Measurements from ENCODE around the gene PLEKHA7. TPM values are rescaled to one million over a fixed set of nuclear protein-coding genes. Genes with fewer than 3 reads are reported as not detected.

The PLEKHA7 gene
- total RNA-seq, 4 donors from 2014 or later = 16.9 to 35.1 (median 24.1) TPM

DNA sequence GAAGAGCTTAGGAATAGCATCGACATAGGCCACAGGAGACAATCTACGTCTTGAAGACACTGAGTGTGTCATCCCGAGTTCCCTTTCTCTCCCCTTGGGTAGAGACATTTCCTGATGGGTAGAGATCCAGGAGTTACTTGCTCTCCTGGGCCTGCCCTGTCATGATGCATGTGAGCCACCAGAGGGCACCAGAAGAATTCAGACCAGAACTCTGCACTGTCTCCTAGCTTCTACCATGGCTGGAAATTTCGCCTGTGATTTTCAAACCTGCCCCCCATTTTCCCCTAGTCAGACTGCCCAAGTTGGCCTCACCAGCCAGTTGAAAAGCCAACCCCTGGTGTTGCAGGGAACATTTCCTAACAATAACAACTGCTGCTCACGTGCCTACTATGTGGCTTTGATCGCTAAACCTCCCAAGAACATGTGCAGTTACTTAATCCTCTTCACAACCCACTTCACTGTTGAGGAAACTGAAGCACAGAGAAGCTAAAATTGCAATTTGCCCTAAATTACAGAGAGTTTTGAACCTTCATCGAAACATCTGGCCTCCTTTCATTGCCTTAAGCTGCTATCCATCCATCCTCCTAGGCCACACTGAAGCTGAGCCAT, 228.6 kb downstream of the PLEKHA7 start:
- intact Hi-C loops (cut with DNase I; ENCODE audit: low total_unique reads) = no loop called here
- H3K4me3 ChIP-seq (ENCODE audit: low read depth, poor library complexity, severe bottlenecking) = no peak overlapping the region
- WGBS, 2 donors = 34 to 37% methylated on average over 7 of the region's 7 CpGs
- no peak for TF ChIP-seq POLR2A (IDR thresholded peaks at IDR 0.05)
- TF ChIP-seq, protein P1, sequence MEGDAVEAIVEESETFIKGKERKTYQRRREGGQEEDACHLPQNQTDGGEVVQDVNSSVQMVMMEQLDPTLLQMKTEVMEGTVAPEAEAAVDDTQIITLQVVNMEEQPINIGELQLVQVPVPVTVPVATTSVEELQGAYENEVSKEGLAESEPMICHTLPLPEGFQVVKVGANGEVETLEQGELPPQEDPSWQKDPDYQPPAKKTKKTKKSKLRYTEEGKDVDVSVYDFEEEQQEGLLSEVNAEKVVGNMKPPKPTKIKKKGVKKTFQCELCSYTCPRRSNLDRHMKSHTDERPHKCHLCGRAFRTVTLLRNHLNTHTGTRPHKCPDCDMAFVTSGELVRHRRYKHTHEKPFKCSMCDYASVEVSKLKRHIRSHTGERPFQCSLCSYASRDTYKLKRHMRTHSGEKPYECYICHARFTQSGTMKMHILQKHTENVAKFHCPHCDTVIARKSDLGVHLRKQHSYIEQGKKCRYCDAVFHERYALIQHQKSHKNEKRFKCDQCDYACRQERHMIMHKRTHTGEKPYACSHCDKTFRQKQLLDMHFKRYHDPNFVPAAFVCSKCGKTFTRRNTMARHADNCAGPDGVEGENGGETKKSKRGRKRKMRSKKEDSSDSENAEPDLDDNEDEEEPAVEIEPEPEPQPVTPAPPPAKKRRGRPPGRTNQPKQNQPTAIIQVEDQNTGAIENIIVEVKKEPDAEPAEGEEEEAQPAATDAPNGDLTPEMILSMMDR (IDR thresholded peaks at IDR 0.05) = no peak
- DNase-seq (ENCODE audit: low spot score in 2 of 2) = peak in 1 of 2 donors; percentile 77

DNA sequence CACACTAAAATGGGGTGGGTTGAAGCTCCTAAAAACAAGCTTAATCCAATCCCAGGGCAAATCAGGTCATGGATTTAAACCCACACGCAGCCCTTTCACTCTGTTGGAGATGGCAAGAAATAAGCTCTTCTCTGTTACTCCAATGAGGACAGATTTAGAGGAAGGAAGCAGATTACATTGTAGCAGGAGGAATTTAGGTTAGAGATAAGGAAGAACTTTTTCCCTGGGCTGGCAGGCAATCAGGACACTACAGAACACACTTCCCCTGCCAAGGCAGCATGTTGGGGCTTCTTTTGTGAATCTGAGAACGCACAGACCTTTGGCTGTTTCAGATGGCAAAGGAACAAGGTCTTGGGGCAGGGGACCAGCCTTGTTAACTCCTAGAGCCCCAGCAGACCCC, 229.5 kb downstream of the PLEKHA7 start:
- H3K4me3 ChIP-seq (ENCODE audit: low read depth, poor library complexity, severe bottlenecking) = no peak overlapping the region
- DNase-seq (ENCODE audit: low spot score in 2 of 2) = no peak
- intact Hi-C loops (cut with DNase I; ENCODE audit: low total_unique reads) = no loop called here
- TF ChIP-seq, protein P1 (IDR thresholded peaks at IDR 0.05) = no peak
- TF ChIP-seq POLR2A (IDR thresholded peaks at IDR 0.05) = no peak
- 65 to 71% methylated on average over 2 of the region's 2 CpGs for WGBS, 2 donors

DNA sequence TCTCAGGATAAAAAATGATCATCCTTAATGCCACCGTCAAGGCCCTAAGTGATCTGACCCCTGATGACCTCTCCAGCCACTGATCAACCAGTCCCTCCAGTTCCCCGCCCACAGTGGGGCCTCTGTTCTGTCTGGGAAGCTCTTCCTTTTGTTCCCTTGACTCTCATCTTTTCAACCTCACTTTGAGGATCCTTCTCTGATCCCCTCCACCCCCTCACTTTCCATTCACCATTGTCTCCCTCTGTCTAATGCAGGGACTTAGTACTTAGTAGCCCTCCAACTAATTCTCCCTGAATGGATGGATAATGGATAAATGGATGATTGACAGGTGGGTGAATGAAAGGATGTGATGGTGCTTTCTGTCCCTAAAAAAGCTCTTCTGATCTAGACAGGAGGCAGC, 230.1 kb downstream of the PLEKHA7 start:
- no peak for DNase-seq (ENCODE audit: low spot score in 2 of 2)
- H3K4me3 ChIP-seq (ENCODE audit: low read depth, poor library complexity, severe bottlenecking) = no peak overlapping the region
- no peak for TF ChIP-seq POLR2A (IDR thresholded peaks at IDR 0.05)
- TF ChIP-seq, protein P1 (IDR thresholded peaks at IDR 0.05) = no peak
- intact Hi-C loops (cut with DNase I; ENCODE audit: low total_unique reads) = no loop called here
- 81% methylated on average over 2 of the region's 2 CpGs for WGBS, 2 donors

DNA sequence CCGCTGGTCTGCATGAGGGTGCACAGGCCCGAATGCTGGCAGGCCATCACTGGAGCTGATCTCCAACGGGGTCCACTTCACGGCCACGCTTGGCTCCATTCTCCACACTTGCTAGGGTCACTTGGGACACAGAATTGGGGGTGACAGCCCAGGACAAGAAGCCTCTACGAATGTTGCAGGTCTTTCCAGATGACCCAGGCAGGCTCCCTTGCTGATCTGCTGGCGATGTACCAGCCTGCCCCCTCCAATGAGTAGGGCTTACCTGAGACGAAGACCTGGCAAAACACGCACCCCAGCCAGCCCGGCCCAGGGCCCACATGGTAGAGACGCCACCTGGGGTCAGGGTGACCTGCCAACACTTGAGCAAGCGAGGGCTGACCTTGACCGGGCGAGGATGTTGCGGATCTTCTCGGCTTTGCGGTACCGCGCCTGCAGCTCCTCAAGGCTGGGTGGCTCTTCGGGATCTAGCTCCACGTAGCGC, 230.9 kb downstream of the PLEKHA7 start:
- DNase-seq (ENCODE audit: low spot score in 2 of 2) = no peak
- WGBS, 2 donors = 95 to 96% methylated on average over 21 to 22 of the region's 22 CpGs
- TF ChIP-seq, protein P1 (IDR thresholded peaks at IDR 0.05) = no peak
- no peak for TF ChIP-seq POLR2A (IDR thresholded peaks at IDR 0.05)
- H3K4me3 ChIP-seq (ENCODE audit: low read depth, poor library complexity, severe bottlenecking) = no peak overlapping the region
- intact Hi-C loops (cut with DNase I; ENCODE audit: low total_unique reads) = no loop called here

DNA sequence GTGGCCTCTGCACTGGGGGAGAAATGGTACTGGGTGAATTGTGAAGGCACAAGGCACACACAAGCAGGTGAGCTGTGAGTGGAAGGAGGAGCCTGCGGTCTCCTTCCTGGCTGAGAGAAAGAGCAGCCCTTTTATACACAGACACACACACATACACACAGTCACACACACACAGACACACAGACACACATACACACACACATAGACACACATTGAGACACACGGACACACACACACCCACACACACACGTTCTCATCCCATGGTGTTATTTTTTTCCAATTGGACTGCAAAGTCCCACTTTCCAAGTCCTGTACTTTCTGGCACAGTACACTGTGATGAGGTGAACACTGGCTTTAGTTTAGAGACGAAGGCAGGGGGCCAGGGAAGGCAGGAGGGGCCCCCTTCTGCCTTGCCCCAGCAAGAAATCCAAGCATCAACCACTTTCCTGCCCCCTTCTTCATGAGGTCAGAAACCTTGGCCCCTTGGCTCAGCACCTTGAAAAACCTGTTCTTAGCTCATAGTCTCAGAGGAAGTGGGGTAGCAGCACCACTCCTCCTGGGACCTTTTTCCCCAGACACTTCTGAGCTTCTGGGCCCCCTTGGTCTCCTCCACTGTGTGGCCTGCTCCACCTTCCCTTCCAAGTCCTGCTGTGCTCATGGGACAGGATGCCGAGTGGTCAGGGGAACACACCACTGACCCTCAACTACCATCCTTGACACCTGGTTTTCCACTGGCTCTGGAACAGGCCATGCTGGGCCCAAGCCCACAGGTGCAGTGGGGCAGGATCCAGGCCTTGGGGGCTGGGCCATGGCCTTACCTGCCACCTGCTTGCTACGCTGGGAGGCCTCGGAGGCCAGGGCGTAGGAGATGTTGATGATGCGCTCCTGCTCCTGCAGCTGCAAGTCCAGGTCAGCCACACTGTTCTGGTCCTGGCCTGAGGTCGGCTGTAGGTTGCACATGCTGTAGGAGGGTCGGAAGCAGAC, 232.0 kb downstream of the PLEKHA7 start:
- peak in 1 of 2 donors; percentile 69 for DNase-seq (ENCODE audit: low spot score in 2 of 2)
- 72 to 82% methylated on average over 11 of the region's 11 CpGs for WGBS, 2 donors
- H3K4me3 ChIP-seq (ENCODE audit: low read depth, poor library complexity, severe bottlenecking) = no peak overlapping the region
- intact Hi-C loops (cut with DNase I; ENCODE audit: low total_unique reads) = no loop called here
- no peak for TF ChIP-seq POLR2A (IDR thresholded peaks at IDR 0.05)
- TF ChIP-seq, protein P1 (IDR thresholded peaks at IDR 0.05) = no peak
